Measurements from ENCODE around the gene CD82. TPM values are rescaled to one million over a fixed set of nuclear protein-coding genes. Genes with fewer than 3 reads are reported as not detected.

The CD82 gene
- total RNA-seq, 1 experiment from 2014 or later, result 4.5 TPM

DNA sequence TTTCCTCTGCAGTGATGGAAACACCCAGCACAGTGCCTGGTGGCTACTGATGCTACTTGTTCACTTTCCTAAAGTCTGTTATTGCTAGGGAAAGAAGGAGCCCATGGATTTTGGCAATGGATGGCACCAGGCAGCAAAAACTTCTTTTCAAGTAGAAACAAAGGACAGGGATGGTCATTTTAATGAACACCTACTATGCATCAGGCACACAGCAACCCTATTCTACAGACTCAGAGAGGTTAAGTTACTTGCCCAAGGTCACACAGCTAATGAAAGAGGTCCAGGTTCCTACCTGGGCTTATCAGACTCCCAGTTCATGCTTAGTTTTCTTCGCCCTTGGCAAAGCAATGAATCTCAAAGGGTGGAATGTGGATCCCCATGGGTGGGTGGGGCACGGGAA lies 36.9 kb upstream of the CD82 start:
- H2BK12ac ChIP-seq (ENCODE audit: insufficient read length, low read depth, low read length), result no peak overlapping the region
- no peaks in the 10 kb centered on the region for H4K20me1 ChIP-seq (ENCODE audit: control insufficient read depth, insufficient read depth, insufficient read length)
- TF ChIP-seq, protein P1, sequence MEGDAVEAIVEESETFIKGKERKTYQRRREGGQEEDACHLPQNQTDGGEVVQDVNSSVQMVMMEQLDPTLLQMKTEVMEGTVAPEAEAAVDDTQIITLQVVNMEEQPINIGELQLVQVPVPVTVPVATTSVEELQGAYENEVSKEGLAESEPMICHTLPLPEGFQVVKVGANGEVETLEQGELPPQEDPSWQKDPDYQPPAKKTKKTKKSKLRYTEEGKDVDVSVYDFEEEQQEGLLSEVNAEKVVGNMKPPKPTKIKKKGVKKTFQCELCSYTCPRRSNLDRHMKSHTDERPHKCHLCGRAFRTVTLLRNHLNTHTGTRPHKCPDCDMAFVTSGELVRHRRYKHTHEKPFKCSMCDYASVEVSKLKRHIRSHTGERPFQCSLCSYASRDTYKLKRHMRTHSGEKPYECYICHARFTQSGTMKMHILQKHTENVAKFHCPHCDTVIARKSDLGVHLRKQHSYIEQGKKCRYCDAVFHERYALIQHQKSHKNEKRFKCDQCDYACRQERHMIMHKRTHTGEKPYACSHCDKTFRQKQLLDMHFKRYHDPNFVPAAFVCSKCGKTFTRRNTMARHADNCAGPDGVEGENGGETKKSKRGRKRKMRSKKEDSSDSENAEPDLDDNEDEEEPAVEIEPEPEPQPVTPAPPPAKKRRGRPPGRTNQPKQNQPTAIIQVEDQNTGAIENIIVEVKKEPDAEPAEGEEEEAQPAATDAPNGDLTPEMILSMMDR (conservative IDR thresholded peaks at IDR 0.05), result no peak
- H2BK15ac ChIP-seq (ENCODE audit: low read depth, low read length), result no peak overlapping the region
- H3K23ac ChIP-seq (ENCODE audit: insufficient read length, low read depth, low read length), result no peak overlapping the region
- no peak overlapping the region for H3K27ac ChIP-seq (ENCODE audit: insufficient read length, low read depth, low read length)
- Mint-ChIP-seq H3K36me3 (ENCODE audit: insufficient read depth in 1 of 3, low read depth in 3 of 3) (no peaks in the 10 kb centered on the region), H3K4me1 (peaks cover 12 to 46% of the 10 kb centered on the region in 2 experiments), H3K27ac (no peak overlapping the region), H3K9me3 (no peaks in the 10 kb centered on the region; a peak in 1 of 5 replicates), H3K27me3 (ENCODE audit: low read depth) (peaks cover 2% of the 10 kb centered on the region; the same call in 1 of the 2 replicates), H3K4me3 (no peak overlapping the region)
- H3K4me2 ChIP-seq (ENCODE audit: insufficient read depth, insufficient read length, low read length), result no peak overlapping the region
- no peaks in the 10 kb centered on the region for H3K79me2 ChIP-seq (ENCODE audit: insufficient read depth, low read length)
- H3K14ac ChIP-seq (ENCODE audit: insufficient read depth, low read length), result no peak overlapping the region
- H3K23me2 ChIP-seq (ENCODE audit: insufficient read length, low read depth, low read length, poor library complexity, severe bottlenecking), result no peaks in the 10 kb centered on the region
- no CpG with 5 or more reads among the region's 2 CpGs for WGBS (ENCODE audit: extremely low coverage, insufficient read length, low lambda C conversion rate)
- no peak overlapping the region for H3K4ac ChIP-seq (ENCODE audit: low read depth, low read length)
- no peak overlapping the region for H4K91ac ChIP-seq (ENCODE audit: insufficient read length, low read depth, low read length)
- H2BK20ac ChIP-seq (ENCODE audit: low read depth, low read length, poor library complexity, severe bottlenecking), result no peak overlapping the region
- H2AK5ac ChIP-seq (ENCODE audit: insufficient read length, low read length), result no peak overlapping the region
- no peak overlapping the region for H3K56ac ChIP-seq (ENCODE audit: insufficient read length, low read depth, low read length)
- no peak overlapping the region for H2BK5ac ChIP-seq (ENCODE audit: insufficient read length, low read length)
- no peak overlapping the region for H4K5ac ChIP-seq (ENCODE audit: insufficient read length, low read depth, low read length)
- no peak for DNase-seq
- no peaks in the 10 kb centered on the region for H3K79me1 ChIP-seq (ENCODE audit: insufficient read depth, low read depth, low read length, poor library complexity, severe bottlenecking)
- no peak overlapping the region for H3T11ph ChIP-seq (ENCODE audit: low read length)
- no peaks in the 10 kb centered on the region for H3K9me3 ChIP-seq (ENCODE audit: control insufficient read depth, low read depth, low read length)
- H3K4me1 ChIP-seq (ENCODE audit: insufficient read depth, low read length), result no peaks in the 10 kb centered on the region
- H4K8ac ChIP-seq (replicated peaks; ENCODE audit: insufficient read length, low read depth, low read length), result no peak overlapping the region
- no peak overlapping the region for H2BK120ac ChIP-seq (ENCODE audit: low read depth, low read length, poor library complexity, severe bottlenecking)
- no peak overlapping the region for H3K18ac ChIP-seq (ENCODE audit: insufficient read length, low read depth, low read length)
- H2AFZ ChIP-seq (ENCODE audit: low read length), result no peak overlapping the region
- no peak overlapping the region for H3K9ac ChIP-seq (ENCODE audit: extremely low read depth, insufficient read length, low read length)
- no peaks in the 10 kb centered on the region for H3K27me3 ChIP-seq (ENCODE audit: insufficient read depth, low read length)
